SK-N-SH (cell line): ENCODE data around the gene APOL2. TPM values are rescaled to one million over a fixed set of nuclear protein-coding genes. Genes with fewer than 3 reads are reported as not detected.
"Not testable (repeated sequence)": the region's sequence is repeated elsewhere in the genome, so short reads cannot be mapped to it uniquely, and the experiment has no call there.

Experiments
- CTCF ChIA-PET: fragments of 300-600, 350-600 bp; formaldehyde crosslinking; extraction: SDS; loops from one replicate; lab custom pipeline; 2021; lab: Yijun Ruan, JAX
- POLR2A ChIA-PET: fragments of 350-600 bp; sonication (Branson Sonifier 250); formaldehyde crosslinking; extraction: SDS; loops from one replicate; lab custom pipeline; 2020; ENCODE audit warnings: antibody characterized with exemption, inconsistent platforms; lab: Yijun Ruan, JAX
- DNase-seq: peaks from one replicate; pipeline ENCODE4 v3.0.0; 2012
- H2AFZ ChIP-seq: fragments of 200-600 bp; sonication (generic); 2 replicates; pipeline ENCODE4 v1.8.1; 2016; ENCODE audit warnings: antibody characterized with exemption, mild to moderate bottlenecking, low read depth
- H3F3A ChIP-seq: fragments of 200-600 bp; sonication (generic); replicated peaks from 2 replicates; pipeline ENCODE3; 2016; ENCODE audit warnings: antibody characterized with exemption, mild to moderate bottlenecking; ENCODE audit not compliant: insufficient read depth
- H3K27ac ChIP-seq, 2 experiments: fragments of 200-500 bp in 1 of 2; fragments of 200-600 bp in 1 of 2; sonication (Bioruptor generic) in 1 of 2; sonication (generic), shearing (Covaris generic) in 1 of 2; 2 replicates each; pipeline versions ENCODE4 v1.5.1 to v1.6.1; 2014 to 2016; ENCODE audit warnings: low read depth in 2 of 2, inconsistent platforms in 1 of 2, low read length in 1 of 2, mild to moderate bottlenecking in 1 of 2, mixed read lengths in 1 of 2
- H3K27me3 ChIP-seq: fragments of 200-600 bp; sonication (generic), shearing (Covaris generic); 2 replicates; pipeline ENCODE4 v1.6.1; 2016; ENCODE audit warnings: mixed run types; ENCODE audit not compliant: insufficient read depth
- H3K36me3 ChIP-seq, 2 experiments: fragments of 200-500 bp in 1 of 2; fragments of 200-600 bp in 1 of 2; sonication (Bioruptor generic) in 1 of 2; sonication (generic) in 1 of 2; replicated peaks in 1 of 2; 2 replicates each; pipeline versions ENCODE3 to v1.5.1; 2014 to 2016; ENCODE audit warnings: low read length in 1 of 2, mild to moderate bottlenecking in 1 of 2; ENCODE audit not compliant: insufficient read depth in 2 of 2, control insufficient read depth in 1 of 2
- H3K4me1 ChIP-seq, 2 experiments: fragments of 200-500 bp in 1 of 2; fragments of 200-600 bp in 1 of 2; sonication (Bioruptor generic) in 1 of 2; sonication (generic), shearing (Covaris generic) in 1 of 2; 2 replicates each; pipeline versions ENCODE4 v1.5.1 to v1.6.1; 2014 to 2016; ENCODE audit warnings: low read depth in 1 of 2, low read length in 1 of 2, mixed run types in 1 of 2; ENCODE audit not compliant: insufficient read depth in 2 of 2, control insufficient read depth in 1 of 2
- H3K4me2 ChIP-seq: fragments of 200-600 bp; sonication (generic), shearing (Covaris generic); 2 replicates; pipeline ENCODE4 v1.6.1; 2017; ENCODE audit warnings: mixed run types
- H3K4me3 ChIP-seq, 2 experiments: fragments of 200-500 bp in 1 of 2; fragments of 200-600 bp in 1 of 2; sonication (Bioruptor generic) in 1 of 2; sonication (generic), shearing (Covaris generic) in 1 of 2; 2 replicates each; pipeline versions ENCODE4 v1.5.1 to v1.8.1; 2014 to 2016; ENCODE audit warnings: low read depth in 2 of 2, inconsistent platforms in 1 of 2, low read length in 1 of 2, mild to moderate bottlenecking in 1 of 2, mixed read lengths in 1 of 2, moderate library complexity in 1 of 2
- H3K79me2 ChIP-seq: fragments of 200-600 bp; sonication (generic); 2 replicates; pipeline ENCODE4 v1.8.1; 2017; ENCODE audit warnings: mild to moderate bottlenecking; ENCODE audit not compliant: insufficient read depth
- H3K9ac ChIP-seq: fragments of 200-600 bp; sonication (generic); 2 replicates; pipeline ENCODE4 v1.6.1; 2017; ENCODE audit warnings: mixed run types
- H3K9me2 ChIP-seq: fragments of 200-600 bp; sonication (generic); 2 replicates; pipeline ENCODE4 v1.6.1; 2017; ENCODE audit warnings: mixed run types
- H3K9me3 ChIP-seq: fragments of 200-600 bp; sonication (generic); 2 replicates; pipeline ENCODE4 v1.6.1; 2017; ENCODE audit warnings: mixed run types, mild to moderate bottlenecking, moderate library complexity
- H4K20me1 ChIP-seq: fragments of 200-600 bp; sonication (generic); 2 replicates; pipeline ENCODE4 v1.6.1; 2017; ENCODE audit warnings: mild to moderate bottlenecking, mixed run types; ENCODE audit not compliant: insufficient read depth
- EP300 ChIP-seq, 2 experiments: IDR thresholded peaks; 2 replicates each; pipeline versions ENCODE4 v1.4.0 to v1.6.1; 2012; ENCODE audit warnings: borderline replicate concordance in 1 of 2, low read depth in 1 of 2, low read length in 1 of 2
- GATA2 ChIP-seq: sonication (generic); formaldehyde crosslinking; IDR thresholded peaks from 2 replicates; pipeline ENCODE4 v1.5.0; 2020; ENCODE audit warnings: mild to moderate bottlenecking, missing genetic modification reagents
- IRF3 ChIP-seq: fragments of 150-350 bp; IDR thresholded peaks from 2 replicates; pipeline ENCODE4 v1.6.1; 2016; ENCODE audit warnings: mild to moderate bottlenecking, low read depth, low read length
- MXI1 ChIP-seq: IDR thresholded peaks from 2 replicates; pipeline ENCODE4 v1.6.1; 2012; ENCODE audit warnings: mild to moderate bottlenecking, low read depth, low read length, improper control_type of control experiment
- POLR2AphosphoS5 ChIP-seq: IDR thresholded peaks from 2 replicates; pipeline ENCODE4 v1.6.1; 2012; ENCODE audit warnings: low read depth, low read length
- SIN3A ChIP-seq: IDR thresholded peaks from 2 replicates; pipeline ENCODE4 v1.6.1; 2012; ENCODE audit warnings: low read depth, mild to moderate bottlenecking, low read length, moderate library complexity, borderline replicate concordance
- SMC3 ChIP-seq: IDR thresholded peaks from 2 replicates; pipeline ENCODE4 v1.6.1; 2012; ENCODE audit warnings: low read depth, low read length, improper control_type of control experiment
- TEAD4 ChIP-seq: IDR thresholded peaks from 2 replicates; pipeline ENCODE4 v1.4.0; 2012; ENCODE audit warnings: mild to moderate bottlenecking, borderline replicate concordance; ENCODE audit not compliant: insufficient read depth
- WGBS: methylation state at CpG from one replicate; pipeline ENCODE4 v1.1.6; 2017; ENCODE audit warnings: low lambda C conversion rate; 5-methylcytosine and 5-hydroxymethylcytosine counted together
- polyA plus RNA-seq, 3 experiments: library from polyadenylated mRNA; depleted of rRNA; stranded (reverse); fragments of >200 nt; gene quantifications; 2 replicates each; pipeline ENCODE4 v1.2.3, GENCODE V29; 2012
- TF ChIP-seq, protein P1 (sequence below): IDR thresholded peaks from 2 replicates; pipeline ENCODE4 v1.4.0; 2012; ENCODE audit warnings: low read depth

The APOL2 gene
- polyA plus RNA-seq, 1 of the 3 experiments (the other 2 are of a cell fraction) = 8.3 TPM

GRCh38 chr22:36211237-36211861 is 28.0 kb downstream of the APOL2 start (continued):
- TF ChIP-seq SIN3A = no peak
- TF ChIP-seq IRF3 = no peak
- TF ChIP-seq, all 33 proteins: peak for 0

DNA sequence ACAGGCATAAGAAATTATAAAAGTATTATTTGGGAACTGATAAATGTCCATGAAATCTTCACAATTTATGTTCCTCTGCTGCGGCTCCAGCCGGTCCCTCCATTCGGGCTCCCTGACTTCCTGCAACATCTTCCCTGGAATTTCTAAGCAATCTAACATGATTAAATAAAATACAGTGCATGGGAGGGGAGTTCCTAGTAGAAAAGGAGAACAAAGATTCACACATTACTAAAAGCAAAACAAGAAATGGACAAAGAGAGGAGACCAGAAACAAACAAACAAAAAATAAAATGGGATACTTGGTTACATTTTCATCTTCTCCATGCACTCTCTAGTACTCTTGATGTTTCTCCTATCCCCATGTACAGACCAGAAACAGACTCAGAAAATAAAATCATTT is 29.1 kb downstream of the APOL2 start:
- Histone ChIP-seq H3K36me3 (no peaks in the 10 kb centered on the region), H3K79me2 (no peaks in the 10 kb centered on the region), H3K9ac (no peak overlapping the region), H3K9me3 (no peaks in the 10 kb centered on the region), H3K27ac (no peak overlapping the region), H3K9me2 (no peaks in the 10 kb centered on the region), H2AFZ (no peak overlapping the region), H3K4me1 (no peaks in the 10 kb centered on the region), H3K27me3 (peaks cover 14% of the 10 kb centered on the region; the same call in 1 of the 2 replicates), H3K4me2 (no peak overlapping the region), H4K20me1 (no peaks in the 10 kb centered on the region), H3F3A (no peaks in the 10 kb centered on the region), H3K4me3 (no peak overlapping the region)
- POLR2A ChIA-PET = no interaction called here
- CTCF ChIA-PET = interaction anchor here (1.5 to 3.7 kb wide), 2 partner anchors 12 to 15 kb away, joined by 4 to 15 read pairs; no protein-coding TSS in a partner anchor
- DNase-seq = no peak
- WGBS = 82% methylated on average over 3 of the region's 3 CpGs
- TF ChIP-seq MXI1 (no peak), SMC3 (no peak), POLR2AphosphoS5 (no peak), IRF3 (no peak), EP300 (IDR thresholded peaks at IDR 0.05; ENCODE audit: borderline replicate concordance in 1 of 2, low read depth in 1 of 2, low read length in 1 of 2) (no peak), GATA2 (CRISPR knock-in tag) (no peak), TEAD4 (no peak)
- TF ChIP-seq, protein P1, sequence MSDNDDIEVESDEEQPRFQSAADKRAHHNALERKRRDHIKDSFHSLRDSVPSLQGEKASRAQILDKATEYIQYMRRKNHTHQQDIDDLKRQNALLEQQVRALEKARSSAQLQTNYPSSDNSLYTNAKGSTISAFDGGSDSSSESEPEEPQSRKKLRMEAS = no peak

- H3K4me1 ChIP-seq, H3K27ac ChIP-seq, H3F3A ChIP-seq, H3K9me3 ChIP-seq, H2AFZ ChIP-seq, H3K36me3 ChIP-seq, H3K4me3 ChIP-seq, H4K20me1 ChIP-seq, POLR2A ChIA-PET, DNase-seq, H3K79me2 ChIP-seq, H3K9ac ChIP-seq, H3K4me2 ChIP-seq, H3K9me2 ChIP-seq: not testable (repeated sequence)
- H3K27me3 ChIP-seq = peaks cover 13% of the 10 kb centered on the region; the same call in 1 of the 2 replicates
- CTCF ChIA-PET = interaction anchor here (1.5 kb wide), 1 partner anchor 13 kb away, joined by 4 read pairs; no protein-coding TSS in a partner anchor
- 72% methylated on average over 5 of the region's 5 CpGs for WGBS
Observed at GRCh38 chr22:36209488-36209908, 29.8 kb downstream of the APOL2 start.
